SK-N-SH (cell line): ENCODE data around the gene AFAP1L1. TPM values are rescaled to one million over a fixed set of nuclear protein-coding genes. Genes with fewer than 3 reads are reported as not detected.

ENCODE experiments used
- polyA plus RNA-seq, 3 experiments: library from polyadenylated mRNA; depleted of rRNA; stranded (reverse); fragments of >200 nt; gene quantifications; 2 replicates each; pipeline ENCODE4 v1.2.3, GENCODE V29; 2012

Gene AFAP1L1
- polyA plus RNA-seq, 1 of the 3 experiments (the other 2 are of a cell fraction), result 0.82 TPM

Other genes with a start within 250 kb of the AFAP1L1 start
- gene SH3TC2, start 208.8 kb upstream of the AFAP1L1 start, polyA plus RNA-seq (2012; rRNA removed), result 1.1 and 1.7 TPM in 2 replicates
- gene ABLIM3, start 130.4 kb upstream of the AFAP1L1 start, polyA plus RNA-seq (2012; rRNA removed), result 5.2 and 5.9 TPM in 2 replicates
- 4.6 and 6.0 TPM in 2 replicates for gene GRPEL2, start 73.6 kb downstream of the AFAP1L1 start, polyA plus RNA-seq (2012; rRNA removed)
- gene PCYOX1L, start 86.2 kb downstream of the AFAP1L1 start, polyA plus RNA-seq (2012; rRNA removed), result 17.4 and 17.5 TPM in 2 replicates
- 0.16 TPM in 1 of 2 replicates, not detected in the other for gene IL17B, start 107.4 kb downstream of the AFAP1L1 start, polyA plus RNA-seq (2012; rRNA removed)